ENCODE results near the gene LRRC34. TPM values are rescaled to one million over a fixed set of nuclear protein-coding genes. Genes with fewer than 3 reads are reported as not detected.

LRRC34 gene
- total and polyA plus RNA-seq, 11 donors, result 0.60 to 2.4 (median 1.4) TPM; not detected in 1

DNA sequence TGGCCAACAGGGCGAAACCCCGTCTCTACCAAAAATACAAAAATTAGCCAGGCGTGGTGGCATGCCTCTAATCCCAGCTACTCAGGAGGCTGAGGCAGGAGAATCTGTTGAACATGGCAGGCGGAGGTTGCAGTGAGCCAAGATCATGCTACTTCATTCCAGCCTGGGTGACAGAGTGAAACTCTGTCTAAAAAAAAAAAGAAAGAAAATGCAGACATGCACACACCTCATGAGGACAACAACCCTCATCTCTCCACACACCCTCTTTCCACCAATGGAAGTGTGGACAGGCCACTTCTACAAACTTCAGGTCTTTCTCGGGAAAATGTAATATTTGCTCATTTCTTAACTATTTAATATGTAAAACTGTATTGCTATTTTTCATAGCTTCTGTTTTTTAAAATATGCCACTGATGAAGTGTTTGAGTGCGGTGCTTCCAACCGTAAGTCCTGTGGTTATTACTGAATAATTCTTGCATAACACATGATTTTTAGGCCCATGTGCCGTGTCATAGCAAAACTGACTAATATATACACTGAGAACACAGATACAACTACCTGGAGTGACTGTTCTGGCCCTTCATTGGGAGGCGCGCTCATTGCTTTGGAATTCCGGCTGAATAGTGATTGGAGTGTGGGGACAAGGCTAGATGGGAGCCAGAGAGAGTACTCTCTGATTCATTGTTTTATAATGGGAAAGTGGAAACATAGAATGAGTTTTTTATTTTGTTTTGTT is 33.9 kb upstream of the LRRC34 start:
- peaks cover 0 to 4% (median 0%) of the 10 kb centered on the region in 12 donors for H3K4me1 ChIP-seq
- no peak for TF ChIP-seq POLR2A (IDR thresholded peaks at IDR 0.05)
- TF ChIP-seq CTCF (IDR thresholded peaks at IDR 0.05), result no peak
- H3K36me3 ChIP-seq, result no peaks in the 10 kb centered on the region
- no peak overlapping the region for H3K4me3 ChIP-seq
- ATAC-seq (no peak), DNase-seq (no peak)
- intact Hi-C loops (cut with DNase I), result no loop called here
- WGBS, 4 donors, result 92 to 96% (median 94%) methylated on average over 11 of the region's 11 CpGs
- H3K27ac ChIP-seq, result no peak overlapping the region
- H3K27me3 ChIP-seq, result no peaks in the 10 kb centered on the region
- H3K9me3 ChIP-seq, result no peaks in the 10 kb centered on the region

DNA sequence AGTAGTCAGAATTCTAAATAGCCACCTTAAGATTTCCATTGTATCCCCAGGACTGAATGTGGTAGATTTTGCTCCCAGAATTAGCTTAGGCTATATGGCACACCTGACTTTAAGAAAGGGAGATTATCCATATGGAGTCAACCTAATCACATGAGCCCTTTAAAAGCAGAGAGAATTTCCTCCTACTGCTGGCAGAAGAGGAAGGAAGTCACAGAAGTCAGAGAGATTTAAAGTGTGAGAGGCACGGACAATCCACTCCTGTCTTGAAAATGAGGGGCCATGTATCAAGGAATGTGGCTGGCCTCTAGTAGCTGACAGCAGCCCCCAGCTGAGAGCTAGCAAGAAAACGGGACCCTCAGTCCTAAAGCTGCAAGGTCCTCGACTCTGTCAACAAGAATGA is 30.3 kb upstream of the LRRC34 start:
- Histone ChIP-seq H3K4me1 (peaks cover 0 to 4% (median 0%) of the 10 kb centered on the region in 12 donors), H3K4me3 (no peak overlapping the region), H3K9me3 (no peaks in the 10 kb centered on the region), H3K27ac (no peak overlapping the region), H3K36me3 (no peaks in the 10 kb centered on the region), H3K27me3 (no peaks in the 10 kb centered on the region)
- ATAC-seq, result no peak
- DNase-seq, result no peak
- no peak for TF ChIP-seq POLR2A (IDR thresholded peaks at IDR 0.05)
- TF ChIP-seq CTCF (IDR thresholded peaks at IDR 0.05), result no peak
- WGBS, 4 donors, result 52 to 63% (median 57%) methylated on average over 3 of the region's 3 CpGs
- intact Hi-C loops (cut with DNase I), result no loop called here

DNA sequence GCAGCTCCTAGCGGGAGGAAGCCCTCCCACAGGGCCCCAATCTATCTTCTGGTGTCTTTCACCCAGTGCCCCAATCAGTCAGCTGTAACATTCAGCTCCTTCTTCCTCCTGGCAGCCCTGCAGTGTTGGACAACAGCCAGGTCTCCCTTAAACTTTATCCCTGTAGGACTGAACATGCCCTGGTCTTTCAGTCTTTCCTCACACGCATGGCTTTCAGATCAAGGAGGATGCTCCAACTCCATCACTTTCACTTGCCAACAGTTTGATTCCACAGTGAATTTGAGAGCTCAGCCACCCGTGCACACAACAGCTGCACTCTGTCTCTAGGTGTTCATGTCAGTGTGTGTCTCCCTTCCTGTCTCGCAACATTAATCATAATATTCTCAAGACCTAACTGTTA is 28.5 kb upstream of the LRRC34 start:
- Histone ChIP-seq H3K9me3 (no peaks in the 10 kb centered on the region), H3K27ac (no peak overlapping the region), H3K4me1 (no peaks in the 10 kb centered on the region), H3K27me3 (no peaks in the 10 kb centered on the region), H3K36me3 (no peaks in the 10 kb centered on the region), H3K4me3 (no peak overlapping the region)
- no peak for DNase-seq
- intact Hi-C loops (cut with DNase I), result no loop called here
- WGBS, 4 donors, result 42 to 58% (median 45%) methylated on average over 4 of the region's 4 CpGs
- TF ChIP-seq POLR2A (IDR thresholded peaks at IDR 0.05), result no peak
- TF ChIP-seq CTCF (IDR thresholded peaks at IDR 0.05), result no peak
- ATAC-seq, result no peak

DNA sequence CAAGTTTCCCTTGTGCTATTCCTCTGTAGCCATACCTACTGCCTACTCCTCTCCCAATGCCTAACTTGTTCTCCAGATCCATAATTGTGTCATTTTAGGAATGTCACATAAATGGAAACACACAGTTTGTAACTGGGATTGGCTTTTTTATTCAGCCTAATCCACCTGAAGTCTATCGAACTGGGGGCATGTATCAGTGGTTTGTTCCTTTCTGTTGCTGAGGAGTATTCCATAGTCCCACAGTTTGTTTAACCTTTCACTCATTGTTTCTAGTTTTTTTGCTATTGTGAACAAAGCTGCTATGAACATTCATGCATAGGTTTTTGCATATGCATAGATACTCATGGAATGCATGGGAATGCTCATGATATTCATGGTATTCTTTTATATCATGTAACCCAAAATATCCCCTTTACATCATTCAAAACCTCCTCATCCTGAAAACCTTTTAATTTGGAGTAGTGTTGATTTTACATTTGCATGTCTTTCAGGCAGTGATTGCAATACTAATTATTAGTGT is 25.9 kb upstream of the LRRC34 start:
- H3K27ac ChIP-seq, result no peak overlapping the region
- no peaks in the 10 kb centered on the region for H3K36me3 ChIP-seq
- TF ChIP-seq CTCF (IDR thresholded peaks at IDR 0.05) (no peak), POLR2A (IDR thresholded peaks at IDR 0.05) (no peak)
- no peaks in the 10 kb centered on the region for H3K27me3 ChIP-seq
- DNase-seq (no peak), ATAC-seq (no peak)
- 93 to 100% (median 98%) methylated on average over 1 of the region's 1 CpG for WGBS, 4 donors
- no peaks in the 10 kb centered on the region for H3K4me1 ChIP-seq
- H3K4me3 ChIP-seq, result no peak overlapping the region
- no peaks in the 10 kb centered on the region for H3K9me3 ChIP-seq
- intact Hi-C loops (cut with DNase I), result no loop called here

Data from heart left ventricle (tissue), 16 donors.